ENCODE data around the gene OSBP. TPM values are rescaled to one million over a fixed set of nuclear protein-coding genes. Genes with fewer than 3 reads are reported as not detected.

OSBP gene
- total RNA-seq, 2 donors from 2014 or later = 24.8 to 25.7 TPM

DNA sequence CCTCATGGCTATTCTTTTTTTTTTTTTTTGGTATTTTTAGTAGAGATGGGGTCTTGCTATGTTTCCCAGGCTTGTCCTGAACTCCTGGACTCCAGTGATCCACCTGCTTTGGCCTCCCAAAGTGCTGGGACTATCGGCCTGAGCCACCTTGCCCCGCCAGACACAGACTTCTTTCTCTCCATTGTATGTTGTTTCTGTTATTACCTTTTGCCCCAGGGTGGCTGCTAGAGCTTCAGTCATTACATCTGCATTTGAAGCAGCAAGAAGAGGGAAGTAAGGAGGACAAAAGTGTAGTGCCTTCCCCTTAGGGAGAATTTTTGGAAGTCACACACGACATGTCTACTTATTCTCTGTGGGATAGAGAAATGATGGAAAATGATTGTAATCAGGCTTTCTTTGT is 10.1 kb upstream of the OSBP start:
- TF ChIP-seq, protein P1, sequence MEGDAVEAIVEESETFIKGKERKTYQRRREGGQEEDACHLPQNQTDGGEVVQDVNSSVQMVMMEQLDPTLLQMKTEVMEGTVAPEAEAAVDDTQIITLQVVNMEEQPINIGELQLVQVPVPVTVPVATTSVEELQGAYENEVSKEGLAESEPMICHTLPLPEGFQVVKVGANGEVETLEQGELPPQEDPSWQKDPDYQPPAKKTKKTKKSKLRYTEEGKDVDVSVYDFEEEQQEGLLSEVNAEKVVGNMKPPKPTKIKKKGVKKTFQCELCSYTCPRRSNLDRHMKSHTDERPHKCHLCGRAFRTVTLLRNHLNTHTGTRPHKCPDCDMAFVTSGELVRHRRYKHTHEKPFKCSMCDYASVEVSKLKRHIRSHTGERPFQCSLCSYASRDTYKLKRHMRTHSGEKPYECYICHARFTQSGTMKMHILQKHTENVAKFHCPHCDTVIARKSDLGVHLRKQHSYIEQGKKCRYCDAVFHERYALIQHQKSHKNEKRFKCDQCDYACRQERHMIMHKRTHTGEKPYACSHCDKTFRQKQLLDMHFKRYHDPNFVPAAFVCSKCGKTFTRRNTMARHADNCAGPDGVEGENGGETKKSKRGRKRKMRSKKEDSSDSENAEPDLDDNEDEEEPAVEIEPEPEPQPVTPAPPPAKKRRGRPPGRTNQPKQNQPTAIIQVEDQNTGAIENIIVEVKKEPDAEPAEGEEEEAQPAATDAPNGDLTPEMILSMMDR (IDR thresholded peaks at IDR 0.05) = no peak
- H3K9me3 ChIP-seq = no peaks in the 10 kb centered on the region
- no peaks in the 10 kb centered on the region for H3K36me3 ChIP-seq
- no peaks in the 10 kb centered on the region for H3K27me3 ChIP-seq
- no peaks in the 10 kb centered on the region for H3K4me1 ChIP-seq
- no peak overlapping the region for H3K27ac ChIP-seq
- no peak overlapping the region for H3K4me3 ChIP-seq
- no peak for DNase-seq (ENCODE audit: low spot score)

DNA sequence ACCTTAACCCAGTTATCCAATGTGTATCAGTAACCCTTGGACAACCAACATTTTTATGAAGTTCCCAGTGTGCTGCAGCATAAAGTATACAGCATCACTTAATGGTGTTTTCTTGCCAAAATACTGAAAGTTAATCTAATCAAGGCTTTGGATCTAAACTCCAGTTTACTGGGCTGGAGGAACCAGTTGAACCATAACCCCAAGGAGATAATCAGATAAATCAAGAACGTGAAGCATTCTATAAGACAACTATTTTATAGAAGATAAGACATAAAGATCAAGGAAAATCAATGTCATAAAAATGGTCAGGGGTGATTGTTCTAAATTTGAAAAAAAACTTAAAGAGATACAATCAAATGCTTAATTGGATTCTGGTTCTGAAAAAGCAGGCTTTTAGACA is 2.3 kb upstream of the OSBP start:
- no peaks in the 10 kb centered on the region for H3K36me3 ChIP-seq
- no peak overlapping the region for H3K27ac ChIP-seq
- H3K4me3 ChIP-seq = no peak overlapping the region
- no peak for DNase-seq (ENCODE audit: low spot score)
- TF ChIP-seq, protein P1 (IDR thresholded peaks at IDR 0.05) = no peak
- peaks cover 0 to 21% of the 10 kb centered on the region in 2 donors for H3K4me1 ChIP-seq
- H3K27me3 ChIP-seq = no peaks in the 10 kb centered on the region
- no peaks in the 10 kb centered on the region for H3K9me3 ChIP-seq

DNA sequence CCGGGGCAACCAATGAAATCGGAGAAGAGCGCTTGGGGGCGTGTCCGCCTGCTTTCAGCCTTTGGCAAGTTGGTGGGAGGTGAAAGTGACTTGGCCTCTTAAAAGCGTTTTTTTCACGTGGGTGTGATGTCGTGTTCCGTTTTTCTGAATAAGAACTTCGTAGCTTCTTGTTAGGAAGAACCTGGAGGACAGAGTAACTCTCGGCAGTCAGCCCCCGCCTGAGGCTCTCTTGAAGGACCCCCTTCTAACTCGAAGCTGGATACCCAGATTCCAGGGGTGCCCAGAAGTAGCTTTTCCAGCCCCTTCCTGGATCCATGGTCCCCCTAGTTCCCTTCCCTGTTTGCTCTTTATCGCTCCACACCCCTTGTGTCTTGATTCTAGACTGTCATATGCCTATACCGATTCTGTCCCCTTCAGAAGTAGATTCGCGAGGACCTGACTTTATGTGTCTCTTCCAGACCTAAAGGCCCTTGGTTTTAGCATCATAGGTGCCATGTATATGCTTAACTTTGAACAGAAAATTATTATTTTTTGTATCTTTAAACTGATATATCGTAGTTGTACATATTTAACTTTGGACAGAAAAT is 915 bp upstream of the OSBP start:
- H3K9me3 ChIP-seq = no peaks in the 10 kb centered on the region
- peaks cover 0 to 34% of the 10 kb centered on the region in 2 donors for H3K4me1 ChIP-seq
- TF ChIP-seq, protein P1 (IDR thresholded peaks at IDR 0.05) = no peak
- no peaks in the 10 kb centered on the region for H3K27me3 ChIP-seq
- DNase-seq (ENCODE audit: low spot score) = no peak
- H3K36me3 ChIP-seq = no peaks in the 10 kb centered on the region
- H3K4me3 ChIP-seq = peak overlapping the region; percentile 42 to 53
- H3K27ac ChIP-seq = peak overlapping the region; percentile 85 to 93

DNA sequence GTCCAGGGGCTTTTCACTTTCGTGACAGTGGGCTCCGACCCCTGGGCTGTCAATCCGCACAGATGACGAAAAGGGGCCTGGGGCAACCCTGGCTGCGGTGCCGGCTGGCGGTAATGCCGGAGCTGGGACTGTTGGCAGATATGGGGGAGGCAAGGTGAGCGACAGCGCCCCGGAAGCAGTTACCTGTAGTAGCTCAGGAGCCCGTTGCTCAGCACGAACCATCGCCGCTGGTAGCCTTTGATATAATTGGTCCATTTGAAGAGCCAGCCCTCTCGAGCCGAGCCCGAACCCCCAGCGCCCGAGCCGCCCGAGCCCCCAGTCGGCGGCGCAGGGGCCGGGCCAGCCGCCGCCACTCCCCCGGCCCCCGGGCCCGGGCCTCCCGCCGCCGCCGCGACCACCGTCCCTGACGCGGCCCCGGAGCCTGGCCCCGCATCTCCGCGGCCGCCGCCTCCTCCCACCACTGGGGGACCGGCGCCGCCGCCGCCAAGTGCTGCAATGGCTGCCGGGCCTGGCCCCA is 396 bp downstream of the OSBP start:
- Histone ChIP-seq H3K9me3 (no peaks in the 10 kb centered on the region), H3K4me1 (peaks cover 0 to 39% of the 10 kb centered on the region in 2 donors), H3K27me3 (no peaks in the 10 kb centered on the region), H3K4me3 (peak overlapping the region; percentile 88 to 90), H3K27ac (peak overlapping the region; percentile 91), H3K36me3 (peaks cover 2% of the 10 kb centered on the region)
- TF ChIP-seq, protein P1 (IDR thresholded peaks at IDR 0.05) = no peak
- peak; percentile 63 for DNase-seq (ENCODE audit: low spot score)

DNA sequence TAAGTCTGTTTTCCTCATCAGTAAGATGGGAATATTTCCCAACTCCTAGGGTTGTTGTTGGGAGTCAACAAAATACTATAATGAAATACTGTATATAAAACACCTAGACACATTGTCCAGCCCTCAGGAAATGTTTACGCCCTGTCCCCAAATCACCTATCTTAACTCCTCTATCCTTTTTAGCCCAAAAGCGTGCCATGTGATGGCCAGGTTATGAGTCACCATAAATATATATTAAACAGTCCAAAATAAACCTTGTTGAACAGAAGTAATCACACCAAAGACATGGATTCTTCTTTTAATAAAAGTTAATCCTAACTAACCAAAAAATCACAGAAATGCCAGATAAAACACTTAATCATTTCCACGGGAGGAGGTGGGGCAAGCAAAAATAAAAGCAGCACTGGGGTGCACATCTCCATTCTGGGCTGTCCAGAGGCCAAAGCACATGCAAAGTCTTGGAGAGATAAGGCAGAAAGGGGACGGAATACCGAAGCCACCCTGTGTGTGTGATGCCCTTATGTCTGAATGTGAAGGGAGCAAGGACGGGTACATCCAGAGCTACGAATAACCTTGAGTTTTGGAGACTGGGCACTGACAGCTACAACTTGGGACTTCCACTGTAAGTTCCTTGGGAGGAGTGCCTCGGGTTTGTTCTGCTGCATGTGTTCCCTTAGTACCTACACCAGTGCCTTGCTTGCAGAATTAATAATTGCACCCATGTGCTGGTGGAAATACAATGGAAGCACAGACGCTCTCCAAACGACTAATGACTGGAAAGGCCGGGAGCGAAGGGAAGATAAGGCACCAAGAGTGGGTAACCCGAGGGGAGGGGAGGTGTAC is 1.1 kb downstream of the OSBP start:
- TF ChIP-seq, protein P1 (IDR thresholded peaks at IDR 0.05) = no peak
- no peak for DNase-seq (ENCODE audit: low spot score)
- Histone ChIP-seq H3K4me3 (peak overlapping the region; percentile 88 to 90), H3K36me3 (peaks cover 9% of the 10 kb centered on the region), H3K27me3 (no peaks in the 10 kb centered on the region), H3K27ac (peak overlapping the region; percentile 91), H3K4me1 (peaks cover 0 to 42% of the 10 kb centered on the region in 2 donors), H3K9me3 (no peaks in the 10 kb centered on the region)

Measured in right atrium auricular region (tissue), 2 donors.